ENCODE results near the gene TMED10.

TMED10 gene

DNA sequence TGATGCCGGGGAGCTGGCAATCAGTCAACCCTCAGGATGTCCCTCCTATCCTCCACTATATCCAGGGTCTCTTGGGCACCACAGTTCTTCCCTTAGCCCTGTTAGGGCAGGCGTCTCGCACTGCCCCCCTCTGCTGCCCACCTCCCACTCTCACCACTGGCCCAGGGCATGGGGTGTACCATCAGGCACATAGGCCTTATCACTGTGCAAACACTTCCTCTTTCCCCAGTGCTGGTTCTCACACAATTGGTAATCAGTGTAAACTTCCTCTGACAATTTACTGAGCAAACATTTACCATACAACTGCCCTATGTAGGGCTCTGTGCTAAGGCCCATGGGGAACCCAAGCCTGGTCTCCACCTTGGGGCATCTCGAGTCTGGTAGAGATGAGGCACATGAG is 20.1 kb upstream of the TMED10 start (continued):
- no peak for TF ChIP-seq IKZF3 (tag by site-specific recombination; IDR thresholded peaks at IDR 0.05)
- TF ChIP-seq, protein P1, sequence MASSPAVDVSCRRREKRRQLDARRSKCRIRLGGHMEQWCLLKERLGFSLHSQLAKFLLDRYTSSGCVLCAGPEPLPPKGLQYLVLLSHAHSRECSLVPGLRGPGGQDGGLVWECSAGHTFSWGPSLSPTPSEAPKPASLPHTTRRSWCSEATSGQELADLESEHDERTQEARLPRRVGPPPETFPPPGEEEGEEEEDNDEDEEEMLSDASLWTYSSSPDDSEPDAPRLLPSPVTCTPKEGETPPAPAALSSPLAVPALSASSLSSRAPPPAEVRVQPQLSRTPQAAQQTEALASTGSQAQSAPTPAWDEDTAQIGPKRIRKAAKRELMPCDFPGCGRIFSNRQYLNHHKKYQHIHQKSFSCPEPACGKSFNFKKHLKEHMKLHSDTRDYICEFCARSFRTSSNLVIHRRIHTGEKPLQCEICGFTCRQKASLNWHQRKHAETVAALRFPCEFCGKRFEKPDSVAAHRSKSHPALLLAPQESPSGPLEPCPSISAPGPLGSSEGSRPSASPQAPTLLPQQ (tag by site-specific recombination; IDR thresholded peaks at IDR 0.05), result no peak
- TF ChIP-seq ZBTB26 (tag by site-specific recombination; optimal IDR thresholded peaks at IDR 0.05), result no peak
- TF ChIP-seq ZNF23 (tag by site-specific recombination; IDR thresholded peaks at IDR 0.05; ENCODE audit: borderline replicate concordance), result no peak
- no peak for TF ChIP-seq MEIS1 (CRISPR knock-in tag; IDR thresholded peaks at IDR 0.05; ENCODE audit: borderline replicate concordance)
- no peak for TF ChIP-seq PRDM2 (tag by site-specific recombination; IDR thresholded peaks at IDR 0.05; ENCODE audit: borderline replicate concordance)
- TF ChIP-seq ZNF707 (tag by site-specific recombination; IDR thresholded peaks at IDR 0.05), result no peak

DNA sequence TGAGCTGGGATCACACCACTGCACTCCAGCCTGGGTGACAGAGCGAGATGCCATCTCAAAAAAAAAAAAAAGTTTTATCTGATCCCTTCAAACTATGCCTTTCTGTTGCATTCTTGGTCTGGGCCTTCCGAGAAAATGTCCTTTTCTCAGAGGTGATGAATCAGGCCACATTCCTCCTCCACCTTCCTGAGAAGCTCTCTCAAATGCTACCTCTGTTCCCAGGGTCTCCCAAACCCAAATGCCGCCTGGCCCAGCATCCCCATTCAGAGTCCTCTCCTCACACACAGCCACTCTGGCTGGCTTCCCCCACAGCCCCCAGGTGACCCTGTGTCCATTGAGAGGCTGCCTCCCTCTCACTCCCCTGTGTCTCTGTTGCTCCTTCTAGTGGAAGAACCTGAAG is 19.7 kb upstream of the TMED10 start:
- ChIA-PET POLR2A (no interaction called here), CTCF (no interaction called here)
- no peaks in the 10 kb centered on the region for H3K9me3 ChIP-seq (ENCODE audit: control insufficient read depth, insufficient read depth, low read depth, low read length)

DNA sequence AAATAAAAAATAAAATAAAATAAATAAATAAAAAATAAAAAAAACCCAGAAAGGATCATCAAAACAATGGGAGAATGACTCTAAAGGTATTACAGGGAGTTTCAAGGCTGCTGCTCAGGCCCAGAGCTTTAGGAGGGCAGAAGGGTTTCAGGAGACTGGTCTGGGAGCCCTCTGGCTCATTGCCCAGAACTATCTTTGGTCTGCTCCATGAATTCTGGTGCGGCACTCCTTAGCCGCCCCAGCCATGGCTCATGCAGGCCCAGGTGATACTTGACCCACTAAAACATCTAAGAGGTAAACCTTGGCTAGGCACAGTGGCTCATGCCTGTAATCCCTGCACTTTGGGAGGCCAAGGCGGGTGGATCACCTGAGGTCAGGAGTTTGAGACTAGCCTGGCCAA is 14.7 kb upstream of the TMED10 start:
- ChIA-PET CTCF (no interaction called here), POLR2A (no interaction called here)
- no peaks in the 10 kb centered on the region for H3K4me1 ChIP-seq (ENCODE audit: control insufficient read depth, insufficient read depth, low read length)
- no peak overlapping the region for H3K4me3 ChIP-seq (ENCODE audit: low read depth, low read length)
- no peak overlapping the region for H3K27ac ChIP-seq (ENCODE audit: extremely low read depth, low read depth, low read length)
- no peaks in the 10 kb centered on the region for H3K36me3 ChIP-seq (ENCODE audit: control insufficient read depth in 2 of 2, insufficient read depth in 1 of 2, low read length in 2 of 2)
- no peaks in the 10 kb centered on the region for H3K9me3 ChIP-seq (ENCODE audit: control insufficient read depth, insufficient read depth, low read depth, low read length)
- TF ChIP-seq, protein P2, sequence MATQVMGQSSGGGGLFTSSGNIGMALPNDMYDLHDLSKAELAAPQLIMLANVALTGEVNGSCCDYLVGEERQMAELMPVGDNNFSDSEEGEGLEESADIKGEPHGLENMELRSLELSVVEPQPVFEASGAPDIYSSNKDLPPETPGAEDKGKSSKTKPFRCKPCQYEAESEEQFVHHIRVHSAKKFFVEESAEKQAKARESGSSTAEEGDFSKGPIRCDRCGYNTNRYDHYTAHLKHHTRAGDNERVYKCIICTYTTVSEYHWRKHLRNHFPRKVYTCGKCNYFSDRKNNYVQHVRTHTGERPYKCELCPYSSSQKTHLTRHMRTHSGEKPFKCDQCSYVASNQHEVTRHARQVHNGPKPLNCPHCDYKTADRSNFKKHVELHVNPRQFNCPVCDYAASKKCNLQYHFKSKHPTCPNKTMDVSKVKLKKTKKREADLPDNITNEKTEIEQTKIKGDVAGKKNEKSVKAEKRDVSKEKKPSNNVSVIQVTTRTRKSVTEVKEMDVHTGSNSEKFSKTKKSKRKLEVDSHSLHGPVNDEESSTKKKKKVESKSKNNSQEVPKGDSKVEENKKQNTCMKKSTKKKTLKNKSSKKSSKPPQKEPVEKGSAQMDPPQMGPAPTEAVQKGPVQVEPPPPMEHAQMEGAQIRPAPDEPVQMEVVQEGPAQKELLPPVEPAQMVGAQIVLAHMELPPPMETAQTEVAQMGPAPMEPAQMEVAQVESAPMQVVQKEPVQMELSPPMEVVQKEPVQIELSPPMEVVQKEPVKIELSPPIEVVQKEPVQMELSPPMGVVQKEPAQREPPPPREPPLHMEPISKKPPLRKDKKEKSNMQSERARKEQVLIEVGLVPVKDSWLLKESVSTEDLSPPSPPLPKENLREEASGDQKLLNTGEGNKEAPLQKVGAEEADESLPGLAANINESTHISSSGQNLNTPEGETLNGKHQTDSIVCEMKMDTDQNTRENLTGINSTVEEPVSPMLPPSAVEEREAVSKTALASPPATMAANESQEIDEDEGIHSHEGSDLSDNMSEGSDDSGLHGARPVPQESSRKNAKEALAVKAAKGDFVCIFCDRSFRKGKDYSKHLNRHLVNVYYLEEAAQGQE (tag by site-specific recombination; IDR thresholded peaks at IDR 0.05), result no peak
- TF ChIP-seq, protein P3, sequence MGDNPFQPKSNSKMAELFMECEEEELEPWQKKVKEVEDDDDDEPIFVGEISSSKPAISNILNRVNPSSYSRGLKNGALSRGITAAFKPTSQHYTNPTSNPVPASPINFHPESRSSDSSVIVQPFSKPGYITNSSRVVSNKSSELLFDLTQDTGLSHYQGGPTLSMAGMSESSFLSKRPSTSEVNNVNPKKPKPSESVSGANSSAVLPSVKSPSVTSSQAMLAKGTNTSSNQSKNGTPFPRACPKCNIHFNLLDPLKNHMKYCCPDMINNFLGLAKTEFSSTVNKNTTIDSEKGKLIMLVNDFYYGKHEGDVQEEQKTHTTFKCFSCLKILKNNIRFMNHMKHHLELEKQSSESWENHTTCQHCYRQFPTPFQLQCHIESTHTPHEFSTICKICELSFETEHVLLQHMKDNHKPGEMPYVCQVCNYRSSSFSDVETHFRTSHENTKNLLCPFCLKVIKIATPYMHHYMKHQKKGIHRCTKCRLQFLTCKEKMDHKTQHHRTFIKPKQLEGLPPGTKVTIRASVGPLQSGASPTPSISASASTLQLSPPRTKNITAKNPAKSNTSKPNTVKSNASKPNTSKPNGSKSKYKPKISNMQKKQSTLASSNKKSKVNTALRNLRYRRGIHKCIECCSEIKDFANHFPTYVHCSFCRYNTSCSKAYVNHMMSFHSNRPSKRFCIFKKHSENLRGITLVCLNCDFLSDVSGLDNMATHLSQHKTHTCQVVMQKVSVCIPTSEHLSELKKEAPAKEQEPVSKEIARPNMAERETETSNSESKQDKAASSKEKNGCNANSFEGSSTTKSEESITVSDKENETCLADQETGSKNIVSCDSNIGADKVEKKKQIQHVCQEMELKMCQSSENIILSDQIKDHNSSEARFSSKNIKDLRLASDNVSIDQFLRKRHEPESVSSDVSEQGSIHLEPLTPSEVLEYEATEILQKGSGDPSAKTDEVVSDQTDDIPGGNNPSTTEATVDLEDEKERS (tag by site-specific recombination; IDR thresholded peaks at IDR 0.05), result no peak
- TF ChIP-seq ZNF324 (tag by site-specific recombination; IDR thresholded peaks at IDR 0.05), result no peak
- TF ChIP-seq, protein P4, sequence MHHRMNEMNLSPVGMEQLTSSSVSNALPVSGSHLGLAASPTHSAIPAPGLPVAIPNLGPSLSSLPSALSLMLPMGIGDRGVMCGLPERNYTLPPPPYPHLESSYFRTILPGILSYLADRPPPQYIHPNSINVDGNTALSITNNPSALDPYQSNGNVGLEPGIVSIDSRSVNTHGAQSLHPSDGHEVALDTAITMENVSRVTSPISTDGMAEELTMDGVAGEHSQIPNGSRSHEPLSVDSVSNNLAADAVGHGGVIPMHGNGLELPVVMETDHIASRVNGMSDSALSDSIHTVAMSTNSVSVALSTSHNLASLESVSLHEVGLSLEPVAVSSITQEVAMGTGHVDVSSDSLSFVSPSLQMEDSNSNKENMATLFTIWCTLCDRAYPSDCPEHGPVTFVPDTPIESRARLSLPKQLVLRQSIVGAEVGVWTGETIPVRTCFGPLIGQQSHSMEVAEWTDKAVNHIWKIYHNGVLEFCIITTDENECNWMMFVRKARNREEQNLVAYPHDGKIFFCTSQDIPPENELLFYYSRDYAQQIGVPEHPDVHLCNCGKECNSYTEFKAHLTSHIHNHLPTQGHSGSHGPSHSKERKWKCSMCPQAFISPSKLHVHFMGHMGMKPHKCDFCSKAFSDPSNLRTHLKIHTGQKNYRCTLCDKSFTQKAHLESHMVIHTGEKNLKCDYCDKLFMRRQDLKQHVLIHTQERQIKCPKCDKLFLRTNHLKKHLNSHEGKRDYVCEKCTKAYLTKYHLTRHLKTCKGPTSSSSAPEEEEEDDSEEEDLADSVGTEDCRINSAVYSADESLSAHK (tag by site-specific recombination; IDR thresholded peaks at IDR 0.05), result no peak
- no peak for TF ChIP-seq ZNF548 (tag by site-specific recombination; IDR thresholded peaks at IDR 0.05)

More for the DNA sequence above, 19.7 kb upstream of the TMED10 start:
- H3K36me3 ChIP-seq (ENCODE audit: control insufficient read depth in 2 of 2, insufficient read depth in 1 of 2, low read length in 2 of 2), result no peaks in the 10 kb centered on the region
- no peak overlapping the region for H3K27ac ChIP-seq (ENCODE audit: extremely low read depth, low read depth, low read length)
- no peaks in the 10 kb centered on the region for H3K4me1 ChIP-seq (ENCODE audit: control insufficient read depth, insufficient read depth, low read length)
- H3K4me3 ChIP-seq (ENCODE audit: low read depth, low read length), result no peak overlapping the region
- TF ChIP-seq ZXDB (tag by site-specific recombination; IDR thresholded peaks at IDR 0.05), result no peak
- TF ChIP-seq EGR2 (tag by site-specific recombination; IDR thresholded peaks at IDR 0.05; ENCODE audit: low read depth), result no peak
- no peak for TF ChIP-seq ZNF548 (tag by site-specific recombination; IDR thresholded peaks at IDR 0.05)
